SHP77 (cell line): ENCODE results near the gene LCE1C.
A peak's percentile ranks its signal among the peaks of the same experiment; 100 is the strongest.

ENCODE experiments used
- DNase-seq, 2 experiments: peaks; one replicate each; lab custom pipeline; 2025; lab: John Stamatoyannopoulos, UW

LCE1C gene, protein sequence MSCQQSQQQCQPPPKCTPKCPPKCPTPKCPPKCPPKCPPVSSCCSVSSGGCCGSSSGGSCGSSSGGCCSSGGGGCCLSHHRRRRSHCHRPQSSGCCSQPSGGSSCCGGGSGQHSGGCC

DNA sequence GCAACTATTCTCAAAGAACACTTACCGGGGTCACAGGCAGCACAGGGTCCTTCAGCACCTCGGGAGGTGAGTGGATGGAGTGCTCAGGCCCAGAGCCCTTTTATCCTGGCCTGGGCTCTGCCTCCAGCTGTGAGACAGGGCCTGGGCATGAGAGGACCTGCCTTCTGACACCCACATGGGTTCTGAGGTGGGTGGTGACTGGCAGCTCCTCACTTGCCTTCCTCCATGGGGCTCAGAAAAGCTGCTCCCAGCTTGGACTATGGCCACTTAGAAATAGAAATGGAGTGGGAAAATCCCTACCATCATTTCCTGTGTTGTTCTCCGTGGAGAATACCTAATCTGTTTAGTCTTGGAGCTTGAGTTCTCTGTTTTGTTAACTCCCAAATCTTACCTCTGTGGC is at the start of gene LCE1C:
TSS of gene LCE1C (minus strand) at position 76 of the 400 bp plus-strand sequence. CDS start 1,173 bp downstream, outside the sequence.
- no peak for DNase-seq

DNA sequence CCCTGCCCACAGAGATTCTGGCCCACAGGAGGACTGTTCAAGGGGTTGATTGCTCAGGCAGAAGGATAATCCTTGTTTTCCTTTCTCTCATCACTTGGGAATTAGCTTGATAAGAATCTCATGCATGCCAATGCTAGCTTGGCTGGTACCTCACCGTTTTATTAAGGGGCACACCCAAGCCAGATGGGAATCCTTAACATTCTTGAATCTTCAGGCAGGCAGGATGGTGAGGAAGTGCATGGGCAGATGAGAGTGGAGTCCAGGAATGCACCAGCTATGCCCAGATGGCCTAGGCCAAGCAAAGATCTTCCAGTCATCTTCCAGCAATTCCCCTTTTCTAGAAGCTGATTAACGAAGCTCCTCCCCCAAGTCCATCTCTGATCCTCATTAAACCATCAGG is 49.2 kb upstream of the LCE1C start:
- no peak for DNase-seq

DNA sequence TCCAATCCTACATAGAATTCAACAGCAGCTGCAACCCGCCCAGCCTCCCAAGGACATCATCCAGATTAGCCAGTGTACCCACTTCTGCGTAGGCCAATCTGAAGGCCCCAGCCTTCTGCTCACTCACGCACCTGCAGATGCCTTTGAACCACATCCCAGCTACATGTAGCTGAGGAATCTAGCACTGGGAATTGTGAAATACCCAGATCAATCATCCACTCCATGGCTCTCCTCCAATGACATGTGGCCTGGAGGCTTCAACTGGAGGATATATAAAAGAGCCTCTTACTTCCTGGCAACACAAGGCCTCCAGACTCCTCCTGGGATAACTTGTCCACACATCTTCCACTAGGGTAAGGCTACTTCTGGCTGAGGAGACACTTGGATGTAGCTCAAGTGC is 36.1 kb upstream of the LCE1C start, which contains the start of gene LCE6A:
TSS of gene LCE6A (plus strand) at position 301 of the 400 bp plus-strand sequence. CDS start 665 bp downstream, outside the sequence.
- no peak for DNase-seq

DNA sequence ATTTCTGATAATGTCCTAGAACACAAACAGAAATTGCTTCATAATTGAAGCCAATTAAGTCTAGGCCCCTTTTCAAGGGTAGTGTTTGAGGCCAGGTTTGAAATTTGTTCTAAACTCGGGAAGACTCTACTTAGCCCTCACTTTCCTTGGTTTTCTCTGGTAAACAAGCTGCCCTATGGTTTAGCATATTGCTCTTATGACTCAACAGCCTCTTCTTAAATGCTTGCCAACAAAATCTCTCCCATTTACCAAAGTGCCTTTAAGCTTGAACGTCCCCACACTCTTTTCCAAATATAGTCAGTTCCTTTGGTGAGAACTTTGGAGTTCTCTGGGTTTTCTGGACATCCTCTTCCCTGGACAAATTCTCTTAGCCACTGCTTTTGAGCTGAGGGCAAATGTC is 30.4 kb upstream of the LCE1C start:
- no peak for DNase-seq

DNA sequence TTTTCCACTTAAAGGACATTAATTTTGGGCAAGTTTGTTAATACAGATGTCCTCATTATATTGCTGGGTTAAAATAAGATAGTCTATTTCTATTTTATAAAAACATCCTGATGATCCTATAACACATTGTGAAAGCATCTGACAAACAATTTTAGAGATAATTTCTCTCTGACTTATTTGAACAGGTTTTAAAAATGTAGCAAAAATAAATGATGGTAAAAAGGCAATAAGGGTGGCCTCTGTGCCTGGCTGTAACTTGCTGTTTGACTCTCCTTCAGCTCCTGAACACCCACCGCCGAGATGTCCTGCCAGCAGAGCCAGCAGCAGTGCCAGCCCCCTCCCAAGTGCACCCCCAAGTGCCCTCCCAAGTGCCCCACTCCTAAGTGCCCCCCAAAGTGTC is 20.7 kb upstream of the LCE1C start, which contains the start of gene LCE1A:
TSS of gene LCE1A (plus strand) at position 301 of the 400 bp plus-strand sequence. CDS start at position 301, 0 bp downstream.
- DNase-seq: no peak

DNA sequence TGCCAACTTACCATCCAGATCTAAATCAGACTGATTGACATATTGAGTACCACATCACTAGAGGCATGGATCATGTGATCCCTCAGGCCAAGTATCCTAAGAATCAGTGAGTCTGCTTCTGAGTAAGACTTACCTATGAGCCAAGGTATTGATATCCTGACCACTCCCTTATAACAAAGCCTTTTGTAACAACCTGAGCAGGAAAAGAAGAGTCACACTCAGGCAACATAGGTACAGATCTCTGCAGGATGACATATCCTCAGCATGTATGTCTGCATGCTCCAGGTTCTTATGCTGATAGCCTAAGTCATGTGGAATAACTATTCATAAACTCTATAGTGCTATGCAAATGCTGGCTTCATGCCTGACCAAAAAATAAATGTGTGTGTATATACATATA is 18.5 kb upstream of the LCE1C start:
- DNase-seq: no peak

DNA sequence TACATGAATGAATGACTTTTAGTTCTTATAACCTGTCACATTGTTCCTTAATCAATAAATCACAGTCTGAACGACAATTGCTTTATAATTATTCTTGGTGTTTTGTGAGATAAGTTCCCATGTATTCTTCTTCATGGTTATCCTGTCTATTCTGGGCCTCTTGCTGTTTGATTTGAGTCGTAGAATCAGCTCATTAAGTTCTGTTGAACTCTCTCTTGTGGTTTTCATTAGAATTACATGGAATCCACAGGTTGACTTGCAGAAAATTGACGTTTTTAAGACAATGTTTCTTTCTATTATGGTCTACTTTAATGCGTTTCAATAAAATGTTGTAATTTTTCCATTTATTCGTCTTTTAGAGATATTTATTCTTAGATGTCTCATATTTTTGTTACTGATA is 16.8 kb upstream of the LCE1C start:
- no peak for DNase-seq

DNA sequence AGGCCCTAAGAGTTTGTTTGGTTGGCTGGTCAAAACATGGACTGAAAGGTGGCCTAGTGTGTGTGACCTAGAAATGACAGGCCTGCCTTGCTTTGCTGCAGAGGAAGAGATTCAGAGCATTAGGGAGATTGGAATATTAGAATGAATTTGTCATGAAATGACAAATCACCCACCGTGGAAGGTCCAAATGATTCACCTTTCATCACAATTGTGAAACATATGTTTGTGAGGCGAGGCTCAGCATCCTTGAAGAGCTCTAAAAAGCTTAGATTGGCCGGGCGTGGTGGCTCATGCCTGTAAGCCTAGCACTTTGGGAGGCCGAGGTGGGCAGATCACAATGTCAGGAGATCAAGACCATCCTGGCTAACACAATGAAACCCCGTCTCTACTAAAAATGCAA is 10.9 kb upstream of the LCE1C start:
- no peak for DNase-seq

DNA sequence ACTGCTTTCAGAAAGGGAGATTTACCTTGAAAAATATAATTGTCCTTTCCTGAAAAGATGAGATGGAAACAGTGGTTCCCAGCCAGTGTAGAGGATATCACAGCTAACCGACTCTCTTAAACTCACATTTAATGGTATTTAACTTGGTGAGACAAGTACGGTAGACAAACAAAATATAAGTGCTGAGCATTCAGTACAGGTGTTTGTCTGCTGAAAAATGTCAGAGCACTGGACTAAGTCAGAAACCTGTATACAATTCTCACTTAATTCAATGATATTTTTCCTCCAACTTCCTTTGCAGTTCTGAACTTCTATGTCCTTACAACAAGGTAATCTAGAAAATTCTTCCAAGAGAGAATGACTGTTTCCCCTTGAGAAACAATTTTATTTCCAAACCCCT is 5.2 kb upstream of the LCE1C start, which contains the start of gene LCE1B:
TSS of gene LCE1B (plus strand) at position 301 of the 400 bp plus-strand sequence. CDS start 476 bp downstream, outside the sequence.
- no peak for DNase-seq

DNA sequence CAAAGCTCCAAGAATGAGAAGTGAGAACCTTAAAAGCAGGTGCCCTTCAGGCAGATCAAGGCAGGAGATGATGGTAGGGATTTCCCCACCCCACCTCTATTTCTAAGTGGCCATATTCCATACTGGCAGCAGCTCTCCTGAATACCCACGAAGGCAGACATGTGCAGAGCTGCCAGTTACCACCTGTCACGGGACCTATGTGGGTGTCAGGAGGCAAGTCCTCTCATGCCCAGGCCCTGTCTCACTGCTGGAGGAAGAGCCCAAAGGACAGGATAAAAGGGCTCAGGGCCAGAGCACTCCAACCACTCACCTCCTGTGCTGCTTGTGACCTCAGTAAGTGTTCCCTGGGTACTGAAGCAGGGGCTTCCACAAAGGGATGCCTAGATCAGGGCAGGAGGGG is 4.6 kb upstream of the LCE1C start:
- DNase-seq: no peak

DNA sequence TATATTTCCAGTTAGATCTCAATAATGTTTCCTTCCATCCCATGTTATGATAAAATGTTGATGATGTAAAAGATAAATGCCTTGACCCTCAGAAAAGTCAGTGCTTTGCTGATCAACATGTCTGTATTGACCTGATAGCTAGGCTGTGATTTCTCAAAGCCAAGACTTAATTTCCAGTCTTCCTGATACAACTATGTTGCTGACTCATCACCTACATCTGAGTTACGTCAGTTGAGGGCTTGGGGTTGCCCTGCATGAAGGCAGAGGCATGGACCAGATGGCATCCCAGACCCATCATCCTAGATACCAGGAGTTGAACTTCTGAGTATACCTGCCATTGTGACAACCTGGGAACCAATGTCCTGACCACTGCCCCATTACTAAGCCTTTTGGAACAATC is 5.1 kb downstream of the LCE1C start:
- no peak for DNase-seq

DNA sequence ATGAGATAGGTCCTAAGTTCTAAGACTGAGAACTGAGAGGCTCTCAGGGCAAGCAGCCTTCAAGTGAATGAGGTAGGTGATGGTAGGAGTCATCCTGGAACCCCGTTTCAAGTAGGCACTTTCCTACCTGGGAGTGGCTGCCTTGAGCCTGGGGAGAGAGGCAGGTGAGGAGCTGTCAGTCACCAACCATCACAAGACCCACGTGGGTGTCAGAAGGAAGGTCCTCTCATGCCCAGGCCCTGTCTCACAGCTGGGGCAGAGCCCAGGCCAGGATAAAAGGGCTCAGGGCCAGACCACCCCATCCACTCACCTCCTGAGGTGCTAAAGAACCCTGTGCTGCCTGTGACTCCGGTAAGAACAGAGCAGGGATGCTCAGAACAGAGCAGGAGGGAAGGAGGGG is 10.0 kb downstream of the LCE1C start, which contains the start of gene LCE1D:
TSS of gene LCE1D (plus strand) at position 301 of the 400 bp plus-strand sequence. CDS start 1,074 bp downstream, outside the sequence.
- DNase-seq: no peak

DNA sequence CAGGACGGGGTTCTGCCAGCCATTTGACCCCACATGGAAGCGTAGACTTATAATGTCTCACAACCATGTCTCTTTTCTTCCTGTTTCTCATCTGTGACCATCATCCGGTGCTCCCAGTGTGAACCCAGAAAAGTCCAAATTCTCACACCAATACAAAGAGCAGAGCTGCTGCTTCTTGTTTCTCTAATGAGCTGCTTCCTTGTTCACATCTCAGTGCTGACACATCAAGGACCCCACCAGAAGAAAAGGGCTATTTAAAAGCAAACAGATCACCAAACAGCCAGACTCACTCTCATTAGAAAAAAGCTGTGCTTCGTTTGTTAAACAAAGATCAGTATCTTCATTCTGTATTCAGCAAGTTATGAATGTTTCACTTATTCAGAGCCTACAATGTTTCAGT is 10.8 kb downstream of the LCE1C start:
- DNase-seq: no peak

DNA sequence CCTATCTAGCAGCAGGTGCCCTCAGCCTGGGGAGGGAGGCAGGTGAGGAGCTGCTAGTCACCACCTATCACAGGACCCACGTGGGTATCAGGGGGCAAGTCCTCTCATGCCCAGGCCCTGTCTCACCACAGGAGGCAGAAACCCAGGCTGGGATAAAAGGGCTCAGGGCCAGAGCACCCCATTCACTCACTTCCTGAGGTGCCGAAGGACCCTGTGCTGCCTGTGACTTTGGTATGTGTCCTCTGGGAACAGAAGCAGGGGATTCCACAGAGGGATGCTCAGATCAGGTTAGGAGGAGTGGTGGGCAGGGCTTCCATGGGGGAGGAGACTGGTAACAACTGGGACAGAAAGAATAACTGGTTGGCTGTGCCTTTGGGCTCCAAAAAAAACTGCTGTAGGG is 20.4 kb downstream of the LCE1C start, which contains the start of gene LCE1E:
TSS of gene LCE1E (plus strand) at position 181 of the 400 bp plus-strand sequence. CDS start 1,043 bp downstream, outside the sequence.
- DNase-seq: no peak

DNA sequence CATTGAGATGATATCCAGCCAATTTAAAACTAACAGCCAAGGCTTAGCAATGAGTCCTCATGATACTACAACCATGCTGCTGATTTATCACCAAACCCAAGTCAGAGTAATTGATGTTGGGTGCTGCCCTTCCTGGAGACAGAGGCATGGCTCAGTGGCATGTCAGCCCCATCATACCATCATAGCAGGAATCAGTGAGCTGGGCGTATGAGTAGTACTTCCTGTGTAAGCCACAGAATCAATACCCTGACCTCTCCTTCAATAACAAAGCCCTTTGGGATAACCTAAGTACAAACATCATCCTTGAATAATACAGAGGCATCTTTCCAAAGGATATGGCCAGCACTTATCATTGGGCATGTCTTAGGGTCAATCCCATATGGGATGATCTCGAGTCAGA is 23.4 kb downstream of the LCE1C start:
- DNase-seq: no peak

DNA sequence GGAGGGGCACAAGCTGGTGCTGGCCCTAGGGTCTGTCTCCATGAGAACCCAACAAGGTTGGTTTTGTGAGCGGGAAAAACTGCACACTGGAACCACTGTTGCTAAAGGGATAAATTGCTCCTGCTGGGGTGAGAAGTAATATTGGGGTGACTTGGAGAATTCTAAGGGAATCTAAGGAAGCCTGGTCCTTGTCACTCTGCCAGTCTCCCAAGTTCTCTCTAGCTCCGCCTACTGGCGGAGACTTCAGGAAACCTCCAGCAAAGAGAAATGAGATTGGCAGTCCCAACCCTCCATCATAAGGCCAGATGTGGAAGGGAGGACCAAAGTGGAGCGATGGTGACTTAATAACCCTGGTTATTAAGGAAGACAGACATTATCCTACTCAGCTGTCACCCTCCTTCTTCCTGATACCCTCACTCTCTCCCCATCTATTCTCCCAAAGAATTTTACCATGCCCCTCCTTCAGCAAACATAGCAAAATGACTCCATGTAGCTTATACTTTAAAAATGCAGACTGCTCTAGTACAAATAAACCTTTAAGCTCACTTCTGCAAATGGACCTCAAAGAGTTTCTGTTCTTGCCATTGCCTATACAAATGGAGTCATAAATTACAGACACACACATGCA is 28.8 kb downstream of the LCE1C start:
- peak in 1 of 2 experiments; percentile 33 for DNase-seq

DNA sequence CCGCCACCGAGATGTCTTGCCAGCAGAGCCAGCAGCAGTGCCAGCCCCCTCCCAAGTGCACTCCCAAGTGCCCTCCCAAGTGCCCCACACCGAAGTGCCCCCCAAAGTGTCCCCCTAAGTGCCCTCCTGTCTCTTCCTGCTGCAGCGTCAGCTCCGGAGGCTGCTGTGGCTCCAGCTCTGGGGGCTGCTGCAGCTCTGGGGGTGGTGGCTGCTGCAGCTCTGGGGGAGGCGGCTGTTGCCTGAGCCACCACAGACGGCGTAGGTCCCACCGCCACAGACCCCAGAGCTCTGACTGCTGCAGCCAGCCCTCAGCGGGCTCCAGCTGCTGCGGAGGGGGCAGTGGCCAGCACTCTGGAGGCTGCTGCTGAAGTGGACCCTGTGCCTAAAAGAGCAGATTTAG is 30.1 kb downstream of the LCE1C start:
- DNase-seq: no peak

DNA sequence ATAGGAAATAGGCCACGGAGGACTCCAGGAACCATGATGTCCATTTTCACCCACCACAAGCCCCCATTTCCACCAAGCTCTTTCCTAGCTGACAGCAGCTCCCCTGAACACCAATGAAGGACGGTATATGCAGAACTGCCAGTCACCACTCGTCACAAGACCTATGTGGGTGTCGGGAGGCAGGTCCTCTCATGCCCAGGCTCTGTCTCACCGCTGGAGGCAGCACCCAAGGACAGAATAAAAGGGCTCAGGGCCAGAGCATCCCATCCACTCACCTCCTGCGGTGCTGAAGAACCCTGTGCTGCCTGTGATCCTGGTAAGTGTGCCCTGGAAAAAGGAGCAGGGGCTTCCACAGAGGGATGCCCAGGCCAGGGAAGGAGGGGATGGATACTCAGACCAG is 31.6 kb downstream of the LCE1C start, which contains the start of gene LCE1F:
TSS of gene LCE1F (plus strand) at position 266 of the 400 bp plus-strand sequence. CDS start 1,232 bp downstream, outside the sequence.
- no peak for DNase-seq

DNA sequence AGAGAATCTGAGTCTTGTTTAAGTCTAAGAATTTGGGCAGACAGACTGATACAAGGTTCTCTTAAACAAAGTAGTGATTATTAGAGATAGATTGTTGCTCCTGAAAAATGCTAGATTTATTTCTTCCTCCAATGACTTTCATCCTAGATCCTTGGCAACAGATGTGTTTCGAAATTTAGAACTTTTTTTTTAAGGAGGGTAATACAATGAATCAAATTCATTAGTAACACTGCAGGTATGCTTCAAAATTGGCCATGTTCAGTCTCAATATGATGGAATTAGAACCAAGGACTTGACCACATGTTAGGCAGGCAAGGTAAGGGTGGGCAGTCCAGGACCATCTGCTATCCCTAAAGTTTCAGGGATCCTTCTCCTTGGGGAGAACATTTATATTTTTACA is 36.0 kb downstream of the LCE1C start:
- no peak for DNase-seq

DNA sequence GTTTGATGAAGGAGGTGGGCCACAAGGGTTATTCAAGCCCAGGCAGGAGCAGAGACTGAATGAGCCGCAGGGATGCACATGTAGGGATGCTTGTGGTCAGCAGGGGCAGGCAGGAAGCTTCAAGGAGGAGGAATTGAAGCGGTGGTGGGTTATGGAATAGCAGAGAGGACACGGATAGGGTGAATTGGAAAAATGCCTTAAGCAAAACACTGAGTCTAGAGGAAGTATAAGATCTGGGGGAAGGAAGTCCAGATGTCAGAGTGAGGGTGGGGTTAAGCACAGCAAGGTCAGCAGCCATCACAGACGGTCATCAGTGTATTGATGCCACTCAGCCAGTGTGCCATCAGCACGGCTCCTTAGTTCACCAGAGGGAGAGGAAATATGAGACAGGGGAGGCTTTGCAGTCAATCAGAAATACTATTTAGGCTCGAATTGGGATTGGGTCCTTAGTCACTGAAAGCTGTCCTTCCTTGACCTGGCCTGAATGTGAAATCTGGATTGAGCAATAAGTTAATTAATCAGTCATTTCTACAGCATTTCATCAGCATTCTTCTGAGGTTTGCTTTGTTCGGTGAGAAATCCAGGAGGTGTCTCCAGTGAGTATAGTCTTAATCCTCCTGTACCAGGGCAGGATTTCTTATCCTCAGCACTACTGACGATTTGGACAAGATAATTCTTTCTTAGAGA is 37.5 kb downstream of the LCE1C start:
- DNase-seq: no peak

DNA sequence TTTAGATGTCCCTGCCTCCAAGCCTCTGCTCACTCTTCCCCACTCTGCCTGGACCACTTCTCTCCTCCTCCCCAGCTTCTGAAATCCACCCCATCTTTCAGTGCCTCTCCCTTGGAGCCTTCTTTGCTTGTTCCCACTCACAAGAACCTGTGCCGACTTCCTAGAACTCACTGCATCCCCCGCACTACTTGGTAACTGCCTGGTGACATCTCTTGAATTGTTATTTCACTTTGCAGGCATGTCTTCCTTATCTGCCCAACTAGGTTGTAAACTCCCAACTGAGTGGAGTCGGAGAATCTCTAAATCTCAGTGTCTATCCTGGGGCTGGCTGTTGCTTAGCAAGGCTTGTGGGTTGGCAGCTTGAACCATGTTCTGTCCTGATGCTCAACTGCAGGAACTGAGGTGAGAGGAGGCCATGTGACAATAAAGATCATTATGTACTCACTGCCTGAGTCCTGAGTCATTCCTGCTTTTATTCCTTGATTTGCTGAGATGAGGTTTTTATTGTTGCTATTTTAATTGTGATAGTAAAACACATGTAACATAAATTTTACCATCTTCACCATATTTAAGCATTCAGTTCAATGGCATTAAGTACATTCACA is 44.7 kb downstream of the LCE1C start:
- DNase-seq: no peak

DNA sequence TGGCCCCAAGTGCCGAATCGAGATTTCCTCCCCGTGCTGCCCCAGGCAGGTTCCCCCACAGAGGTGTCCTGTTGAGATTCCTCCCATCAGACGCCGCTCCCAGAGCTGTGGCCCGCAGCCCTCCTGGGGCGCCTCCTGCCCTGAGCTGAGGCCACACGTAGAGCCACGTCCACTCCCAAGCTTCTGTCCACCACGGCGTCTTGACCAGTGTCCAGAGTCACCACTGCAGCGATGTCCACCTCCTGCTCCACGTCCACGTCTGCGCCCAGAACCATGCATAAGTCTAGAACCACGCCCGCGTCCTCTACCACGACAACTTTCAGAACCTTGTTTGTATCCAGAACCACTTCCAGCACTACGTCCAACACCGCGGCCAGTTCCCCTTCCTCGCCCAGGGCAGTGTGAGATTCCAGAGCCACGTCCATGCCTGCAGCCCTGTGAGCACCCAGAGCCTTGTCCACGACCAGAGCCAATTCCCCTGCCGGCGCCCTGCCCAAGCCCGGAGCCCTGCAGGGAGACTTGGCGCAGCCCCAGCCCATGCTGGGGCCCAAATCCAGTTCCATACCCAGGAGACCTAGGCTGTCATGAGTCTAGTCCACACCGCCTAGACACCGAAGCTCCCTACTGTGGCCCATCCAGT is 45.8 kb downstream of the LCE1C start:
- no peak for DNase-seq
